NCI-H345 (cell line): ENCODE measurements around the gene FEM1A.
A peak's percentile ranks its signal among the peaks of the same experiment; 100 is the strongest.
"Not testable (repeated sequence)": the region's sequence is repeated elsewhere in the genome, so short reads cannot be mapped to it uniquely, and the experiment has no call there.

Experiments
- DNase-seq: peaks from one replicate; lab custom pipeline; 2025; lab: John Stamatoyannopoulos, UW

The FEM1A gene

GRCh38 chr19:4791183-4792018 lies at the start of gene FEM1A:
Gene FEM1A (plus strand): TSS chr19:4791734. CDS start chr19:4791855, 121 bp downstream.
- DNase-seq, result peak; percentile 100

GRCh38 chr19:4742723-4743646 lies 48.5 kb upstream of the FEM1A start:
- DNase-seq, result peak; percentile 82

GRCh38 chr19:4744451-4745174 lies 46.9 kb upstream of the FEM1A start:
- DNase-seq, result no peak

GRCh38 chr19:4745175-4745574 lies 46.4 kb upstream of the FEM1A start:
- DNase-seq, result not testable (repeated sequence)

- no peak for DNase-seq
Observed at GRCh38 chr19:4745986-4746385, 45.5 kb upstream of the FEM1A start.

- DNase-seq, result no peak
Observed at GRCh38 chr19:4748185-4748584, 43.3 kb upstream of the FEM1A start.

- no peak for DNase-seq
Observed at GRCh38 chr19:4748589-4748988, 42.9 kb upstream of the FEM1A start.

GRCh38 chr19:4749870-4750590 lies 41.5 kb upstream of the FEM1A start:
- DNase-seq, result no peak

GRCh38 chr19:4754248-4754647 lies 37.3 kb upstream of the FEM1A start:
- DNase-seq, result no peak

- DNase-seq, result no peak
Observed at GRCh38 chr19:4755459-4755858, 36.1 kb upstream of the FEM1A start.

- no peak for DNase-seq
Observed at GRCh38 chr19:4758082-4758481, 33.5 kb upstream of the FEM1A start.

GRCh38 chr19:4758659-4759058 lies 32.9 kb upstream of the FEM1A start:
- no peak for DNase-seq

- DNase-seq, result peak; percentile 93
Observed at GRCh38 chr19:4759388-4760284, 31.9 kb upstream of the FEM1A start.

GRCh38 chr19:4760285-4760650 lies 31.3 kb upstream of the FEM1A start:
- no peak for DNase-seq

GRCh38 chr19:4763021-4763420 lies 28.5 kb upstream of the FEM1A start:
- no peak for DNase-seq

GRCh38 chr19:4764393-4764660 lies 27.2 kb upstream of the FEM1A start:
- no peak for DNase-seq

GRCh38 chr19:4768934-4769777 lies 22.4 kb upstream of the FEM1A start:
- peak; percentile 94 for DNase-seq

GRCh38 chr19:4772566-4772965 lies 19.0 kb upstream of the FEM1A start:
- DNase-seq, result no peak

GRCh38 chr19:4773047-4773640 lies 18.4 kb upstream of the FEM1A start:
- no peak for DNase-seq
